GM19397 (cell line): Measurements from ENCODE around the gene FNDC3B.

Experiments
- ATAC-seq: cut with Tn5 transposase; IDR thresholded peaks from one replicate; pipeline ENCODE4 v1.9.1; 2021; ENCODE audit warnings: mild to moderate bottlenecking, moderate library complexity; ENCODE audit not compliant: unreplicated experiment

The FNDC3B gene

DNA sequence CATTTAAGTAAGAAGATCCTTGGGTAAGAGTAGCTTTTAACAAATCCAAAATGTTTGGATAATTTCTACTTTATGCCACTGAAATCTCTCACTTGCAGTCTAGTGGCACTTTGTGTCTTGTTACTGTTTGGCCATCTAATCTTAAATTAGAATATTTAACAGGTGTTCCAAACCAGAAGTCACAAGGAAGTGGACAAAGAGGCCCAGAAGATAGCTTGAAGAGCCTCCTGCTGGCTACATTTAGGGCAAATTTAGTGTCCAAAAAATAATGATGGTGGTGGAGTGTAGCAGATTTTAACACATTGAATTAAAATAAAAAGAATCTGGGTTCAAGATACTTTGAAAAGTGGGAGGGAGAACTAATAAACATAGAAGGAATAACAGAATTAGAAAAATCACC lies 236.7 kb downstream of the FNDC3B start:
- no peak for ATAC-seq

DNA sequence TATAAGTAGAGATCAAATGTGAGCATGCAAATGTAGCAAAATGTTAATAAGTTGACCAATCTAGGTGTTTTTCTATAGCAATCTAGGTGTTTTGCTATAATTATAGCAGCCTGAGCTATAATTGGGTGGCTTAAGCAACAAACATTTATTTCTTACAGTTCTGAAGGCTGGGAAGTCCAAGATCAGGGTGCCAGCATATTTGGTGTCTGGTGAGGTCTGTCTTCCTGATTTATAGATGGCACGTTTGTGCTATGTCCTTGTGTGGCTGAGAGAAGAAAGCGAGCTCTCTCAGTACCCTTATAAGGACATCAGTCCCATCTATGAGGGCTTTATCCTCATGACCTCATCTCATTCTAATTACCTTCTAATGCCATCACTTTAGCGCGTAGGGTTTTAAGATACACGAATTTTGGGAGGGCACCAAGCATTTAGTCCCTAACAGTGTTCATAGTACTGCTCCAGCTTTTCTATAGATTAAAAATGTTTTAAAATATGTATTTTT lies 237.8 kb downstream of the FNDC3B start:
- no peak for ATAC-seq

- ATAC-seq, result no peak
Measured at GRCh38 chr3:172279191-172279640, 239.8 kb downstream of the FNDC3B start.

- no peak for ATAC-seq
Measured at GRCh38 chr3:172279974-172280373, 240.6 kb downstream of the FNDC3B start.

DNA sequence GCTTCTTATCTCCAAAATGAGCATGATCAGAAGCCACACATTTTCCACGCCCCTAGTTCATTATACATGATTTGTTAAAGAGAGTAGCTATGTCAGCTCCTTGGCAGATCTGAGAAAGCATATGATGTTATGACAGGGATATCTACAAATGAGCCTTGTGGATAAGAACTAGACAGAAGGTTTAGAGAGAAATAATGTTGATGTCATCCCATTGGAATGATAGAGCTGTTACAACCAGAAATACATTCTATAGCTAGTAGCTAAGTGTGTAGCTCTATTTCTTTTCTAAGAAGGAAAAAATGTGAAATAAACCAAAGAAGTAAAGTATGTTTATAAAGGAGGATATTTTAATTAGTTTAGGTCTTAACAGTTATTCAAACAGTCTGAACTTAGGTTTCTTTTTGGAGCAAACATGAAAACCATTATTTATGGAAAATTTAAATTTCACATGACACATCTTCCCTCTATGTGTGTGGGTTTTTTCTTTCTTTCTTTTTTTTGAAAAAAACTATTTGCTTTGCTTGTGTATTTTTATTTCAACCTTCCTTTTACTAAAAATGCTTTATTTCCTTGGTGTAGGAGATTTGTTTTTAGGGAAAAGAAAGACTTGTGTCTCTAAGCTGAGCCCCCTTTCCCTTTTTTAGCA lies 241.2 kb downstream of the FNDC3B start:
- ATAC-seq, result no peak

DNA sequence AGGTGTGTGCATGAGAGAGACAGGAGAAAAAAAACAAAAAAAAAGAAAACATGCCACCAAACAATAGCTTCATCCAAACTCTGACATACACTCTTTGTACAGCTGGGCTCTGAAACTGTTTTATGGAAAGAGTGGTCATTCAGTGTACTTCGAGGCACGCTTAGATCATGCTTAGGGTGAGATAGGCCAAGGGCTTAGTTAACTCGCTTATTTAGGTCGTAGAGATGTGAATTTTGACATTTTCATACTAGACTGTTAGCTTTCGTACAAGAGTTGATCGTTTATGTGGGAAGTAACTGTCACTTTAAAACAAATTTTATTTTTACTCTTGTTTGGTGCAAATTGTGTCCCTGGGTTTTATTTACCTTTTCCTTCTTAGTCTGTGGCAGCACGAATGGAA lies 242.5 kb downstream of the FNDC3B start:
- ATAC-seq, result no peak

- no peak for ATAC-seq
Measured at GRCh38 chr3:172282850-172283249, 243.5 kb downstream of the FNDC3B start.

DNA sequence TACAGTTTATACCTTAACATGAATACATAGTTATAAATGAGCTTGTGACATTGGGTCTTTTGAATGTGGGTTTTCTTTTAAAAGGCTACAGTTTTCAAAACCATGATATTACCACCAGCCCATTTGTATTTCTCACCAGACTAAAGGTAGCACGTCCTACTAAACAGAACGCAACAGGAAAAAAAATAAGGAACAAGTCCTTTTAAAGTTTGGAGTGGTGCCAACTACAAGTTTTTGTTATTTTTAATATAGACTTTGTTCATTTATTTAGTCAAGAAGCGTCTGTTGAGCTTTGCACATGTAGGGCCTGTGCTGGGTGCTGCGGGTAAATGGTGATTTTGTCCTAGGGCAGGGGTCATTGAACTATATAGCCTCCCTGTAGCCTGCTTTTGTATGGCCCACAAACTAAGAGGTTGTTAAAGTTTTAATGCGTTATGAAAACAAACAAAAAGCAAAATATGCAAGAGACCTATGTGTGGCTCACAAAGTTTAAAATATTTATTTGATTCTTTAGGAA lies 244.5 kb downstream of the FNDC3B start:
- no peak for ATAC-seq

GRCh38 chr3:172285844-172286243 lies 246.5 kb downstream of the FNDC3B start:
- ATAC-seq, result no peak

- ATAC-seq, result no peak
Measured at GRCh38 chr3:172286548-172287148, 247.3 kb downstream of the FNDC3B start.

- ATAC-seq, result no peak
Measured at GRCh38 chr3:172287937-172288477, 248.6 kb downstream of the FNDC3B start.

GRCh38 chr3:172288651-172289050 lies 249.3 kb downstream of the FNDC3B start:
- no peak for ATAC-seq

DNA sequence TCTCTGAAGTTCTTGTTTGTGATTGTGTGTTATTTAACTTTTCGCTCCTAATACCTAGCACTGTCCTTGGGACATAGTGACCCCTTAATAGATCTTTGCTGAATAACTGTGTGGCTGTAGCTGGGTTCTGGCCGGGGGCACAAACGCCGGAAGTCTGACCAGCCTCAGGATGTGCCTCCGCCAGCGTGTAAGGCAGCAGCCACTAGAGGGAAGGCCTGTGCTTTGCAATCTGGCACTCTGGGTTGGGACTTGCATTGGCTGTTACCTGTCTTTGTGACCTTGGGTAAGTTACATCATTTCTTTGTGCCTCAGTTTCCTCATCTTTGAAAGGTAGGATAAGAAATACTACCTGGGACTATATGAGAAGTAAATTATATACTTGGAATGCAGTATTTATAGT lies 250.2 kb downstream of the FNDC3B start:
- peak; percentile 83 for ATAC-seq

DNA sequence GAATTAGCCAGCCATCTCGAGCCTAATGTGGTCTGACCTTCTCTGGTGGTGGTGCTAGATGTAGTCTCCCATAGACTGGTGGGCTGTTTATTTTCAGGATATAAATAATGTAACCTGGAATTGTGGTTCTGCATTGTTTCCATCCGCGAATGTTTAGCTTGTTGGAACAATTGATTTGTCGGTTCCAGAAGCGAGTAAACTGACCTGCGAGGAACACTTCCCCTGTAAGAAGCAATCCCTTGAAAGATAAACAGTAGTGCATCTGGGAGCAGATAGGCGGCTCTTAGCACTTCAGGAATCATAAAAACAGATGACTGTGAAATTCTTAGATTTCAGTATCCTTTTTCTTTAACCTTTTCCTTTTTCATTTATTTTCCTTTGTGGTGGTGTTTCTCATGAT lies 251.1 kb downstream of the FNDC3B start:
- ATAC-seq, result no peak

DNA sequence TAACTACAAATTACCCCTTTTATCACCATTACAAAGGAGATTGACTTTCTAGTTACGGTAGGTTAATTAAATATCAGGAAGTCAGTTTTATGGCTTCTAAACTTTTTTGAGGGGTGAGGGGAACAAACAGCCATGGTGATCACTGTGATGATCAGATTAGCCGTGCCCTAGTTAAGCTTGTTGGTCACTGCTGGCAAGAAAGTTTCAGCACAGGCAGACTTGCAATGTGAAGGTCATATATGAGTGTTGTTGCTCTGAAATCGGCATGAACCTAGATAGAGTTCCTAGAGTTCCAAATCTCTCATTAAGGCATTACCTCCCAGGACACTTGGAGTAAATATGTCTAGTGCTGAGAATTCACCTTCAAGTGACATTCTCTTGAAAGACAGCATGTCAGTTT lies 252.3 kb downstream of the FNDC3B start:
- no peak for ATAC-seq

DNA sequence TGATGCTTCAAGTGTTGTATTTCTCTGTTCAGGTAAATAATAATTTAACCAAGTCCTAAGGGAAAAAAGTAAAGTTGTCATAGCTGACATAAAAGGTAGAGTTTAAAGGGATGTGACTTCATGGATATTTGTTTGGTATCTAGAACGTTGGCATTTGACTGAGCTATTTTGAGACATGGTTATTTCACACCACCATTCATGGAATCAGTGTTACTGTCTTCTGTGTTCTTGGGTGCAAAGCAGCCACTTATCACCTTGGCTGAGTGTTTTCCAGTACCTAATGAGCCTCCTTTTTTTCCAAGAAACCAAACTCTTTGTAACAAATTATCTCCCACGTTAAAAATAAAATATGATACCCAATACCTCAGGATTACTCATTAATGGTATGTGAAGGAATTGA lies 253.0 kb downstream of the FNDC3B start:
- no peak for ATAC-seq

DNA sequence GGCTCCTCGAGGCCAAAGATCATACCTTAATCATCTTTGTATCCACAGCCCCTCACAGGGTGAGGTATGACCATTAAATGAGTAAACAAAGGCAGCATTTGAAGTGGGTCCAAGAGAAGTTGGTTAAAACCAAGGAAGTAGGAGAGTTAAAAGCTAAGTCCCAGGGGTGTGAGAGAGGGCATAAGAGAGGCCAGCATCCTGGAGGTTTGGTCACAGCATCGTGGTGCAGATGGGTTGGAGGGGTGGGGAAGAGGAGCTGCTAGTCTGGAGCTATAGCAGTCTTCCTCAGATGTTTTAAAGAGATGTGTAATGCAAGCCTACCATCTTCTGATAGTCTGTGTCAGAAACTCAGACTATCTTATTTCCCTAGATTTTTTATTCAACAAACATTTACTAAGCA lies 253.7 kb downstream of the FNDC3B start:
- no peak for ATAC-seq

GRCh38 chr3:172294223-172294806 lies 254.9 kb downstream of the FNDC3B start:
- no peak for ATAC-seq

GRCh38 chr3:172296248-172296974 lies 257.0 kb downstream of the FNDC3B start:
- ATAC-seq, result no peak

GRCh38 chr3:172296975-172297332 lies 257.6 kb downstream of the FNDC3B start:
- no peak for ATAC-seq

GRCh38 chr3:172298247-172298646 lies 258.9 kb downstream of the FNDC3B start:
- ATAC-seq, result no peak
